Breast epithelium (tissue), 4 donors: ENCODE measurements around the gene MEF2C. TPM values are rescaled to one million over a fixed set of nuclear protein-coding genes. Genes with fewer than 3 reads are reported as not detected.

Experiments used
- DNase-seq, 2 donors: peaks; one replicate each; pipeline ENCODE4 v3.0.0-alpha.2; 2019; ENCODE audit warnings: low spot score in 2 of 2
- H3K27ac ChIP-seq, 2 donors: fragments of 200-600 bp; sonication (generic) in 1 of 2; one replicate each; pipeline ENCODE4 v1.5.1; 2016 to 2019; ENCODE audit warnings: mild to moderate bottlenecking in 1 of 2
- H3K27me3 ChIP-seq, 2 donors: fragments of 200-600 bp; sonication (generic) in 1 of 2; one replicate each; pipeline versions ENCODE4 v1.5.1 to v1.6.0; 2017 to 2019; ENCODE audit warnings: control low read depth in 1 of 2, mild to moderate bottlenecking in 1 of 2
- H3K36me3 ChIP-seq: fragments of 200-600 bp; one replicate; pipeline ENCODE4 v1.5.1; 2019
- H3K4me1 ChIP-seq, 2 donors: fragments of 200-600 bp; sonication (generic); one replicate each; pipeline ENCODE4 v1.5.1; 2016 to 2019; ENCODE audit warnings: control low read depth in 1 of 2
- H3K4me3 ChIP-seq, 3 donors: fragments of 200-600 bp; sonication (generic); 1 replicate in 2 of 3; 2 replicates in 1 of 3; pipeline ENCODE4 v1.5.1; 2016 to 2019; ENCODE audit warnings: mild to moderate bottlenecking in 3 of 3, moderate library complexity in 2 of 3
- H3K9me3 ChIP-seq, 2 donors: fragments of 200-600 bp; sonication (generic) in 1 of 2; one replicate each; pipeline ENCODE4 v1.5.1; 2016 to 2019; ENCODE audit warnings: control low read depth in 1 of 2
- CTCF ChIP-seq, 3 donors: fragments of 450-650 bp; IDR thresholded peaks; one replicate each; pipeline ENCODE4 v1.5.1; 2016 to 2017; ENCODE audit warnings: antibody characterized with exemption in 3 of 3, mild to moderate bottlenecking in 3 of 3, moderate library complexity in 3 of 3
- POLR2A ChIP-seq: fragments of 450-650 bp; IDR thresholded peaks from one replicate; pipeline ENCODE4 v1.6.1; 2016; ENCODE audit warnings: antibody characterized with exemption, mild to moderate bottlenecking, moderate library complexity
- POLR2AphosphoS5 ChIP-seq, 3 donors: sonication (generic); formaldehyde crosslinking; IDR thresholded peaks; one replicate each; pipeline ENCODE4 v1.6.1; 2017; ENCODE audit warnings: antibody characterized with exemption in 3 of 3
- intact Hi-C: fragments of 100-400 bp; cut with DNase I; formaldehyde crosslinking; loops from one replicate; pipeline ENCODE4 v1.15.1; 2023; ENCODE audit warnings: low total_unique reads
- total RNA-seq, 3 donors: library from RNA; depleted of rRNA; stranded (reverse); fragments of >200 nt; gene quantifications; one replicate each; pipeline ENCODE4 v1.1.0, GENCODE V29; 2016

The MEF2C gene
- total RNA-seq, 3 donors from 2014 or later = 27.4 to 41.8 (median 32.1) TPM

GRCh38 chr5:88716101-88716500, 166.9 kb downstream of the MEF2C start:
- no peak for TF ChIP-seq POLR2A
- no peak for TF ChIP-seq POLR2AphosphoS5 (IDR thresholded peaks at IDR 0.05)
- no peak for TF ChIP-seq CTCF (IDR thresholded peaks at IDR 0.05)
- H3K4me1 ChIP-seq = no peaks in the 10 kb centered on the region
- no peak overlapping the region for H3K27ac ChIP-seq
- DNase-seq = no peak
- intact Hi-C loops = no loop called here
- H3K27me3 ChIP-seq = no peaks in the 10 kb centered on the region
- H3K4me3 ChIP-seq = no peak overlapping the region
- H3K36me3 ChIP-seq = no peaks in the 10 kb centered on the region
- no peaks in the 10 kb centered on the region for H3K9me3 ChIP-seq

- Histone ChIP-seq H3K27me3 (no peaks in the 10 kb centered on the region), H3K4me1 (no peaks in the 10 kb centered on the region), H3K27ac (no peak overlapping the region), H3K9me3 (no peaks in the 10 kb centered on the region), H3K4me3 (no peak overlapping the region), H3K36me3 (no peaks in the 10 kb centered on the region)
- intact Hi-C loops = no loop called here
- TF ChIP-seq POLR2AphosphoS5 (IDR thresholded peaks at IDR 0.05) (no peak), POLR2A (no peak), CTCF (IDR thresholded peaks at IDR 0.05) (no peak)
- no peak for DNase-seq
These were observed 167.5 kb downstream of the MEF2C start for GRCh38 chr5:88715503-88715902.

- no peaks in the 10 kb centered on the region for H3K36me3 ChIP-seq
- DNase-seq = no peak
- intact Hi-C loops = no loop called here
- no peaks in the 10 kb centered on the region for H3K27me3 ChIP-seq
- H3K4me3 ChIP-seq = no peak overlapping the region
- TF ChIP-seq POLR2AphosphoS5 (IDR thresholded peaks at IDR 0.05) = no peak
- no peak for TF ChIP-seq CTCF (IDR thresholded peaks at IDR 0.05)
- no peak for TF ChIP-seq POLR2A
- no peak overlapping the region for H3K27ac ChIP-seq
- H3K4me1 ChIP-seq = no peaks in the 10 kb centered on the region
- H3K9me3 ChIP-seq = no peaks in the 10 kb centered on the region
These were observed 169.2 kb downstream of the MEF2C start for GRCh38 chr5:88713818-88714217.

GRCh38 chr5:88708682-88709398, 174.1 kb downstream of the MEF2C start:
- intact Hi-C loops = no loop called here
- no peaks in the 10 kb centered on the region for H3K4me1 ChIP-seq
- no peaks in the 10 kb centered on the region for H3K36me3 ChIP-seq
- H3K9me3 ChIP-seq = no peaks in the 10 kb centered on the region
- TF ChIP-seq POLR2AphosphoS5 (IDR thresholded peaks at IDR 0.05) (no peak), CTCF (IDR thresholded peaks at IDR 0.05) (no peak), POLR2A (no peak)
- no peaks in the 10 kb centered on the region for H3K27me3 ChIP-seq
- H3K27ac ChIP-seq = no peak overlapping the region
- no peak for DNase-seq
- no peak overlapping the region for H3K4me3 ChIP-seq

GRCh38 chr5:88708021-88708420, 175.0 kb downstream of the MEF2C start:
- intact Hi-C loops = no loop called here
- TF ChIP-seq CTCF (IDR thresholded peaks at IDR 0.05) = no peak
- TF ChIP-seq POLR2A = no peak
- no peak for TF ChIP-seq POLR2AphosphoS5 (IDR thresholded peaks at IDR 0.05)
- H3K36me3 ChIP-seq = no peaks in the 10 kb centered on the region
- DNase-seq = no peak
- no peaks in the 10 kb centered on the region for H3K4me1 ChIP-seq
- no peaks in the 10 kb centered on the region for H3K27me3 ChIP-seq
- no peak overlapping the region for H3K4me3 ChIP-seq
- H3K9me3 ChIP-seq = no peaks in the 10 kb centered on the region
- no peak overlapping the region for H3K27ac ChIP-seq
